HG02973 (cell line): ENCODE results near the gene TRPV6.

Experiments used
- ATAC-seq: cut with Tn5 transposase; IDR thresholded peaks from one replicate; pipeline ENCODE4 v1.9.1; 2021; ENCODE audit warnings: moderate library complexity; ENCODE audit not compliant: unreplicated experiment

The TRPV6 gene

DNA sequence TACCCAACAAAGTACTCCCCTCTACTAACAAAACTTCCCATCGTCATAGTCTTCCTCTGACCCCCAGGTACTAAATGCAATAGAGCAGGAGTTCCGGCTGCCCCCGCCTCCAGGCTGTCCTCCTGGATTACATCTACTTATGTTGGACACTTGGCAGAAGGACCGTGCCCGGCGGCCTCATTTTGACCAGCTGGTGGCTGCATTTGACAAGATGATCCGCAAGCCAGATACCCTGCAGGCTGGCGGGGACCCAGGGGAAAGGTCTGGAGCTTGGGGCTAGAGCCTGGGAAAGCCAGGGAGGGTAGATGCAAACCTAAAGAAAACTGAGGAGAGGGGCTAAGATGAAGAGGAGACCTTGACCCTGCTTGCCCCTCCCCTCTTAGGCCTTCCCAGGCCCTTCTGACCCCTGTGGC lies 15.4 kb downstream of the TRPV6 start:
- no peak for ATAC-seq

DNA sequence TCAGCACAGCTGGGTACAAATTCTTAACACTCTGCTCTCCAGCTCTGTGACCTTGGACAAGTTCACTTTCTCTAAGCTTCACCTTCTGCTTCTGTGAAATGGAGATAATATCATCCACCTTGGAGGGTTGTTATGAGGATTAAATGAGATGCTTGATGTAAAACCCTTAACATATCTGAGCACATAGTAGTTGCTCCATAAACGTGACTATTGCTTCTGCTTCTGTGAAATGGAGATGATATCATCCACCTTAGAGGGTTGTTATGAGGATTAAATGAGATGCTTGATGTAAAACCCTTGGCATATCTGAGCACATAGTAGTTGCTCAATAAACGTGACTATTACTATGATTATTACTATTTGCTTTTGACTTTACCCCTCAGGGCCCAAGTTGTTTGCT lies 16.1 kb downstream of the TRPV6 start:
- no peak for ATAC-seq

DNA sequence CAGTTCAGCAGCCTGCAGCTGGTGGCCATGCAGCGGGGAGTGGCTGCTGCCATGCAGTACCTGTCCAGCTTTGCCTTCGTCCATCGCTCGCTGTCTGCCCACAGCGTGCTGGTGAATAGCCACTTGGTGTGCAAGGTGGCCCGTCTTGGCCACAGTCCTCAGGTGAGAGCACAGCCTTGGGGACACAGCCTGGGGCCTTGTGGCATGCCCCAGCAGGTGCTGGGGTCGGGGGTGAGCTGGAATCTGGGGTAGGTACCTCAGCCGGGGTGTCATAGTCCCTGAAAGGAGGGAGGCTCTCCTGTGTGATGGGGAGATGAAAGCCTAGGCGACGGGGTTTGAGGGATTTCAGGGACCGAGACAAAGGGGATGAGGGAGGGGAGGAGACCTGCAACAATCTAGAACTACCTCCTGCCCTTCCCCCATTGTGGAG lies 16.5 kb downstream of the TRPV6 start:
- no peak for ATAC-seq

DNA sequence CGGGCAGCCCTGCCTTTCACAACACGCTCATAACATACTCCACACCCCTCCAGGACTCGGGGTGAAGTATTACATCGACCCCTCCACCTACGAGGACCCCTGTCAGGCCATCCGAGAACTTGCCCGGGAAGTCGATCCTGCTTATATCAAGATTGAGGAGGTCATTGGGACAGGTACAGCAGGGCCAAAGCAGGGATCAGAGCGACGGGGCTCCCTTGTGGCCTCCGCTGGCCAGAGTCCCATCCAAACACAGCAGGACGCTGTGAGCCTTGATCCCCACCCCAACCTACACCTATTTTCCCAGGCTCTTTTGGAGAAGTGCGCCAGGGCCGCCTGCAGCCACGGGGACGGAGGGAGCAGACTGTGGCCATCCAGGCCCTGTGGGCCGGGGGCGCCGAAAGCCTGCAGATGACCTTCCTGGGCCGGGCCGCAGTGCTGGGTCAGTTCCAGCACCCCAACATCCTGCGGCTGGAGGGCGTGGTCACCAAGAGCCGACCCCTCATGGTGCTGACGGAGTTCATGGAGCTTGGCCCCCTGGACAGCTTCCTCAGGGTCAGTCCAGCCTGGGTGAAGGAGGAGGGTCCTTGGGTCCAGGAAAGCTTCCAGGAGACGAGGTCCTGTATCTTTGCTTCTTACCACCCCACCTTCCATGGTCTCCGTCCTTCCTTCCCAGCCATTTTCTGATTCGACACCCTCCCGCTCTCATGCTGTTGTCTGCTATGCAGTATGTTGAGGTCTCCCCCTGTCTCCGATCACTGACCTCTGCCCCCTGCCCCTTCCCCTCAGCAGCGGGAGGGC lies 17.2 kb downstream of the TRPV6 start:
- ATAC-seq: no peak

DNA sequence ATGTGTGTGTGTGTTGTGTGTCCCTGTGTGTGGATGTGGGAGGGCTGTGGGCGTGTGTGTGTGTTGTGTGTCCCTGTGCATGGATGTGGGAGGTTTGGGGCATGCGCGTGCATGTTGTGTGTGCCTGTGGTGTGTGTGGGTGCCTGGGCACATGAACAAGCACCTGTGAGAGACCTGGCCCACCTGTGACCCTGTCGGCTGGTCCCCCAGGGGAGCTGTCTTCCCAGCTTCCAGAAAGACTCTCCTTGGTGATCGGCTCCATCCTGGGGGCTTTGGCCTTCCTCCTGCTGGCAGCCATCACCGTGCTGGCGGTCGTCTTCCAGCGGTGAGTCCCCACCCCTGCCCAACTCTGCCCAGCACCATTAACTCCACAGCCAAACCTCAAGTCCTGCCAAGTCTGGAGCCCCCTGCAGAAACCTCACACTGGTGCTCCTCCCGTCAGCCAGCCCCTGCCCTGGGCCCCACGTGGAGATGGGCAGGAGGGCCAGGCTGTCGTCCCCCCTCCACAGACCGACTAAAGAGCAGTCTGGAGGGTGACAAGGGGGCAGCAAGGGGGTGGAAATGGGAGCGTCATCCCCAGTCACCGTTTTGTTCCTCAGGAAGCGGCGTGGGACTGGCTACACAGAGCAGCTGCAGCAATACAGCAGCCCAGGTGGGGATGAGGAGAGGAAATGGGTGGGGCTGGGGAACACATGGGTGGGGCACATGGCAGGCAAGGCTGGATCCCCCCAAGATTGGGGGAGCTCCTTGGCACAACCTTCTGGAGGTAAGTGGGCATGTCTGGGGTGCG lies 18.0 kb downstream of the TRPV6 start:
- ATAC-seq: no peak

DNA sequence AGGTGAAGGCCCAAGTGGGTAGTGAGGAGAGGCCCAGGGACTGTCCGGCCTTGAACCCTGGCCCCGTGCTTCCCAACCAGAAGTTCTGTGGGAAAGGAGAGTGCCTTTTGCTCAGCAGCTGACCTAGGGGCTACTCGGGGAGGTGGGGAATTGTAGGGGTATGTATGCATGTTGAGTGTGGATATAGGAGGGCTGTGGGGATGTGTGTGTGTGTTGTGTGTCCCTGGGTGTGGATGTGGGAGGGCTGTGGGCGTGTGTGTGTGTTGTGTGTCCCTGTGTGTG lies 18.5 kb downstream of the TRPV6 start:
- no peak for ATAC-seq

DNA sequence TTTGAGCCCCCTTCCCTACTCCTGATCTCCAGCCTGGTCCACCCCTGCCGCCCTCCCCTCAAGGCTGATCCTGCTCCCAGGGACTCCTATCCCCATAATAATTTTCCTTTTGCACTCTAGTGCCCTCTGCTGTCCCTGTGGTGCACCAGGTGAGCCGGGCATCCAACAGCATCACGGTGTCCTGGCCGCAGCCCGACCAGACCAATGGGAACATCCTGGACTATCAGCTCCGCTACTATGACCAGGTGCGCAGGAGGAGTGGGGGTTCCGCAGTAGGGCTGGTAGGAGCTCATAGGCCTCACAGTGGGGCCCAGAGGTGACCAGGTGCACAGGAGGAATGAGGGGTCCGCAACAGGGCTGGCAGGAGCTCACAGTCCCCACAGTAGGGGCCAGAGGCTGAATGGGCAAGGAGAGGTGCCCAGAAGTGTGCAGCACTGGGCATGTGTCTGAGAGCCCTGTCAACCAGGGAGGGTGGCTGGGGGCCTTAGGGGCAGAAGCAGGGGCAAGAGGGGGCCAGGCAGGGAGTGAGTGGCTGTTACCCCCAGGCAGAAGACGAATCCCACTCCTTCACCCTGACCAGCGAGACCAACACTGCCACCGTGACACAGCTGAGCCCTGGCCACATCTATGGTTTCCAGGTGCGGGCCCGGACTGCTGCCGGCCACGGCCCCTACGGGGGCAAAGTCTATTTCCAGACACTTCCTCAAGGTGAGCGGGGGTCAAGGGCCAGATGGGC lies 19.0 kb downstream of the TRPV6 start:
- no peak for ATAC-seq

DNA sequence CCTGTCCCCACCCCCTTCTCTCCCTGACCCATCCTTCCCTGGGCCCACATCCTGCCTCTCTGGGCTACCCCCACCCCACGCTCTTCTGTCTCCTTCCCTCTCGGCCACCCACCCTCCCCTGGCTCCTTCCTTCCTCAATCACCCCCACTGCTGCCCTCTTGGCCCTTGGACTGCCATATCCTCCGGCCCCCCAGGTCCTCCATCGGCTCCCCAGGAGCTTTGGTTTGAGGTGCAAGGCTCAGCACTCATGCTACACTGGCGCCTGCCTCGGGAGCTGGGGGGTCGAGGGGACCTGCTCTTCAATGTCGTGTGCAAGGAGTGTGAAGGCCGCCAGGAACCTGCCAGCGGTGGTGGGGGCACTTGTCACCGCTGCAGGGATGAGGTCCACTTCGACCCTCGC lies 19.8 kb downstream of the TRPV6 start:
- ATAC-seq: no peak

DNA sequence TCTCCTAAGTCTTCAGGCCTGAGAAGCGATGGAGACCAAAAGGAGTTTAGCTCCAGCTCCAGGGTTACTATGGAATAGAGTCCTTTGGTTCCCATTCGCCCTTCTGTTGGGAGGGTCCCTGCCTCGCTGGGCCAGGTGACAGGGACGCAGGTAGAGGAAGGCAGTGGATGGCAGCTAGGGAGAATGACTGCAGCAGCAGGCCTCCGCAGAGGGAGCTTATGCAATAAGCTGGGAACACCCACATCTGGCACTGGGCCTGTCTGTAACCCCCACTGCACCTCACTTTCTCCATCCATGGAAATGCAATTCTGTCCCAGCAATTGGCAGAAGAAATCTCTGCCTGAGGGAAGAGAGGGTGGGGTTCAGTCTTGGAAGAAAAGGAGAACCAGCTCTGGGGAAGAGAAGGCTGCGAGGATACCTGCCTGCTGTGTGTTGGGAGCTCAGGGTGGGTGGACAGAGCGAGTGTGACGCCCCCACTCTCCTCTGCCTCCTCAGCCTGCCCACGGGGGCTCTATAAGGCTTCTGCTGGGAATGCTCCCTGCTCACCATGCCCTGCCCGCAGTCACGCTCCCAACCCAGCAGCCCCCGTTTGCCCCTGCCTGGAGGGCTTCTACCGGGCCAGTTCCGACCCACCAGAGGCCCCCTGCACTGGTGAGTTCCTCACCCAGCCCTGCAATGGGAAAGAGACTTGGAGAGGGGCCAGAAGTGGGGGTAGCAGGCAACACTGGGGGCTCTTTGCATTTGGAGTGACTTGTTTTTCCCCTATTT lies 20.4 kb downstream of the TRPV6 start:
- no peak for ATAC-seq

DNA sequence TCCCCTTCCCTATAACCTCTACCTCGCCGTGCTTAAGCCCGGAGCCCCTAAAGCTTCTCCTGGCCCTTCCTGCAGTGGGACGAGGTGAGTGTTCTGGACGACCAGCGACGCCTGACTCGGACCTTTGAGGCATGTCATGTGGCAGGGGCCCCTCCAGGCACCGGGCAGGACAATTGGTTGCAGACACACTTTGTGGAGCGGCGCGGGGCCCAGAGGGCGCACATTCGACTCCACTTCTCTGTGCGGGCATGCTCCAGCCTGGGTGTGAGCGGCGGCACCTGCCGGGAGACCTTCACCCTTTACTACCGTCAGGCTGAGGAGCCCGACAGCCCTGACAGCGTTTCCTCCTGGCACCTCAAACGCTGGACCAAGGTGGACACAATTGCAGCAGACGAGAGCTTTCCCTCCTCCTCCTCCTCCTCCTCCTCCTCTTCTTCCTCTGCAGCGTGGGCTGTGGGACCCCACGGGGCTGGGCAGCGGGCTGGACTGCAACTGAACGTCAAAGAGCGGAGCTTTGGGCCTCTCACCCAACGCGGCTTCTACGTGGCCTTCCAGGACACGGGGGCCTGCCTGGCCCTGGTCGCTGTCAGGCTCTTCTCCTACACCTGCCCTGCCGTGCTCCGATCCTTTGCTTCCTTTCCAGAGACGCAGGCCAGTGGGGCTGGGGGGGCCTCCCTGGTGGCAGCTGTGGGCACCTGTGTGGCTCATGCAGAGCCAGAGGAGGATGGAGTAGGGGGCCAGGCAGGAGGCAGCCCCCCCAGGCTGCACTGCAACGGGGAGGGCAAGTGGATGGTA lies 21.5 kb downstream of the TRPV6 start:
- ATAC-seq: no peak

DNA sequence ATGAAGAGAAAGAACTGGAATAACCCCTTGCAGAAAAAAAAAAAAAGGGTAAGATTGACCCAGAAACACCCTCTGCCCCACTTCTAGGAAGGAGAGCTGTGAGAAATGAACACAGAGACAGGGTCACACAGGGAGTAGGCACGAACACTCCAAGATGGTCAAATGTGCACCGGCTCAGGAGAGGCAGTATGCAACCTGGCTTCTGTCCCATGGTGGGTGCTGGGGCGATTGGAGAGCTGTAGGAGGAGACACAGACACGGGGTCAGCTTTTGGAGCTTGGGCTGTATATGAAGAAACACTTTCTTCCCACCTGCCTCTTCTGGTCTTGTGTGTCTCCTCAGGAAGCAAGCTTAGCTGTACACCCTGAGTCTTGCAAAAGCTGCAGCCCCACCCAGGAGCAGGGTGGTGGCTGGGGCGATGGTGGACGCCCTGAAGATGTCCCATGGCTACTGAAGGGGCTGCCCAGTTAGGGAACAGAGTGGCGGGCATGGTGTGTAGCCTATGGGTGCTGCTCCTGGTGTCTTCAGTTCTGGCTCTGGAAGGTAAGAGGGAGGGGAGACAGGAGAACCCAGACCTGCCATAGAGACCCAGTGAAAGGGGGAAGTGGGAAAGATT lies 22.7 kb downstream of the TRPV6 start:
- ATAC-seq: no peak

DNA sequence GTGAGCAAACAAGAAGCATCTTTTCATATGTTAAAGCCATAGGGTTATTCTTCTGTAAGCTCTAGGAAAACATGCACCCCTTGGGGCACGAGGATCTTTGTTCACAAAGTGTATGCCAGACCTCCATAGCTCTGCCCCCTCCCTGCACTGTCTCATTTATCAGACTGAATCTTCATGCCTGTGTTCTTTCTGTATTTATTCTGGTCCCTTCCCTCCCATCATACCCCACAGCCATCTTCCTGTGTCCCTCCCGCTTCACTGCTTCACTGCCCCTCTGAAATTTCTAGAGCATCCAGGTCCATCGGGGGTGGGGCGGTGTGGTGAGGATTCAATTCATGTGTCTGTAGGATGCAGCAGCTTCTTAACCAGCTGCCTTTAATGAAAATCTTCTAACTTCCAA lies 23.2 kb downstream of the TRPV6 start:
- no peak for ATAC-seq

DNA sequence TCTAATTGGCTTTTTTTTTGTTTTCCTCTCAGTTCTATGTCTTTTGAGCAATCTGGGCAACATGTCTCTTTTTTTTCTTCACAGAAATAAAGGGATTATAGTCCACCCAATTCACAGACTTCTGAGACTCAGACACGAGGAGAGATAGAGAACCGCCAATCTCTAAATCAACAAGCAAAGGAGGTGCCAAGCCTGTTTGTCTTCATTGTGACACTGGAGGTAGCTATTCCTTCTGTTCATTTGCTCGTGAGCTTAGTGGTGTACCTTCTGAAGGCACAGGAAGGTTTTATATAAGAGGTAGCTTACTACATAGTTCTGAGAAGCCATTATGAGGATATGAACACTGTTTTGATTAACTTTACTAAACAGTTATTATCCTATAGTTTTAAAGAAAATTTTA lies 24.6 kb downstream of the TRPV6 start:
- ATAC-seq: no peak

DNA sequence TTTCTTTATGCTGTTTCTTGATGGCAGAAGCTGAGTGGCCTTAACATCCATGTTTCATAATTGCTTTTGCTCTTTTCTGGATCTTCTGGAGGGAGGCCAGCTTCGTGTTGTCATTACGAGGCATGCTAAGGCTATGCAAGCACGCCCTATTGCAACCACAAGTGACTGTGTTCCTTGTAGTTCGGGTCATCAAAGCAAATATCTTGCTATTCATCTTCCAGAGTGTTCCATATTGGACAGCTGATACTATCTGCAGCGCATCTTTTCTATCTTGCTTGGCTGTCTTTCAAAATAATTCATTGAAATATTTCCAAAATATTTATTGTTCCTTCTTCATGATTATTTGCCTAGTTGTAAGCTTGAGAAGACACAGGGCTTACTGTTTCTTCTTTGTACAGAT lies 25.7 kb downstream of the TRPV6 start:
- no peak for ATAC-seq

DNA sequence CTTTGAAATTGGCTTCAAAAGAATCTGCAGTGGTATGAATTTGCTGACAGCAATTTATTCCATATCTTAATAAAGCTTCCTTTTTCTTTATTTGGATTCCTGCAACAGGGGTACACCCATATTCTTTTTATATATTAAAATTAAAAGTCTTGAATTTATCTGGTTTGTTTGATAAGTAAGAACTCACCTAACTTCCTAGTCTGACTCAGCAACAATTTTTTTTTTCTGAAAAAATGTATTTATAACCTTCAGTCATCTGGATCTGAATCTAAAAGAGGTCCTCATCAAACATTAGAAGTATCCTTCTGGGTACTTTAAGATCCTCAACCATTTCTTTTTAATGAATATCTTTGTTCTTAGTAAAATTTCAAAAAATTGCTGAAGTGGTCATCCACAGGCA lies 26.1 kb downstream of the TRPV6 start:
- no peak for ATAC-seq

DNA sequence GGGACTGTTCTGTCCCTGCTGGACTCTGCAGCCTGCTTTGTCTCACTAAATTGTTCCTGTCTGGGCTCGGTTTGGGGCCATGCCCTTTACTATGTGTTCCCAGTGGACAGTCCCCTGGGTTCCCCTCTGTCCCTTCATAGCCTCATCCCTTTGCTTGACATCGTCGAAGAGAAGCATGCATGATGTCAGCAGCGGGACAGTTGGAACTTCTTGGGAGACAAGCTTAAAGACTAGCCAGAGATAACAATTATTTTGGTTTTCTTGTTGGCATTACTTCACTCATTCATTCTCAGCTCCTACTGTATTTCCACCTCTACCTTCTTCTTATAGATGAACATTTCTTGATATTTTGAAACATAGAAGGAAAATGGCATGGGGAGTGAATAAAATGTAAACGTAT lies 27.9 kb downstream of the TRPV6 start:
- no peak for ATAC-seq

DNA sequence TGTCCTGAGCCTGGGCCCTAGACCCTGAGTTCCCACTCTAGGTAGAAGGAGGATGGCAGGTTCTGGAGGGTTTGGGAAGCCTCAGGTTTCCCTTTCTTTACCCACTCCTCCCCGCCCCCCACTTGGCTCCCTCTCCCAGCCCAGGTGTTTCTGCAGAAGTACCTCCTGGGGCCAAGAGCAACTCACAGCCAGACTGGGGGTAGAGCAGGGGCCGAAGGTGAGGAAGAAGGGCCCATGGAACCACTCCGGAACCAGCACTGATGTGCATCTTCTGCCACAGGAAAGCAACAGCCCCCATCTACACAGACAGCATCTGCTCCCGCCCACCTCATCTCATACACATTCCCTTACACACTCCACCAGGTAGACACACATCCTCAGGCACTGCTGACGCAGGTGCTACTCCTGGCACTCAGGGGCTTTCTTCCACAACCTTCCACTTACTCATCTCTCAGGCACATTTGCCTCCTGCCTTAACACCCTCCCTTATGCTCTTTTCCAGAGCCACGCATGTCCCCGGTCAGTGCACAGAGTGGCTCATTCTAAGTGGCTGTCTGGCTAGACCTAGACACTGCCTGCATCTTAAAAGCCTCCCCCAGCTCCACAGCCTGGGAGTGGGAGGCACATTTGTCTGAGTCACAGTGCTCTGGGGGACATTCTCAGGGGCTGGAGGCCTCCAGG lies 28.8 kb downstream of the TRPV6 start:
- no peak for ATAC-seq

DNA sequence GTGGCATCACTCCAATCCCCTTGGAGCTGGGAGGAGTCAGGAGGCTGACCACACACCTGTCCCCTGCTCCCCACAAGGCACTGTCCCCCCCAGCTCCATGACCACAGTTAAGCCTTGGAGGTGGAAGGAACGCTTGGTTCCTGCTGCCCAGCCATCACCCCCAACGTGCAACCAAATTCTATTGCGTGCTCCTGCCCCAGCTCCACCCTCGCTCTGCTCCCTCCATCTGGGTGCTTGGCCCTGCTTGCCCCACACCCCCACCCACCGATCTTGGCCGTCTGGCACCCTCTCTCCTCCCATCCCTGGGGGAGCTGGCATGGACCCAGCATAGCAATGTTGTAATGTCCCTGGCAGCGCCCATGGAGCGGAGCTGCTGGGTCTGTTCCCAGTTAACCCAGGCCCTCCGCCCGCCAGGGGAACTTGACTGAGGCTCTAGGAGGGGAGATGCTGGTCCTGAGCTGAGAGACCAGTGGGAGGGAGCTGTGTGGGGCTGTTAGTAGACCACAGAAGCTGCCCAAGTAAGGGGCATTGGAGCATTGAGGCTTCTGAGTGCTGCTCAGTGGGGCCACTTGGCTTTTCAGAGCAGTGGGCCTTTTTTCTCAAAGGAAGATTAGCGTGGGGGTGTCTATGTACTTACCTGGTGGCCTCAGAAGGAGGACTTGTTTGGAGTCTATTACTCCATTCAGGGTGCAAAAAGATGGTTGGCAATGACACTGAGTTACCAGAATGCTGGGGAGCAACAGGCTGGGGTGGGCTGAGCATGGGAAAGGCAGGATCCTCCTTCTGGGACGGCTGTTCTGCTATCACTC lies 29.6 kb downstream of the TRPV6 start:
- no peak for ATAC-seq
